Activated B cell treated with CpG ODN at 0.5 μM for 24 hours (primary cell): ENCODE results near the gene MYBPH. TPM values are rescaled to one million over a fixed set of nuclear protein-coding genes. Genes with fewer than 3 reads are reported as not detected.

Experiments
- ATAC-seq: fragments of 200-7000 bp; cut with Tn5 transposase; one replicate; pipeline ENCODE4 v1.10.0; 2021; ENCODE audit warnings: low read depth, mild to moderate bottlenecking, moderate library complexity
- CTCF ChIA-PET: fragments of 350-600 bp; sonication (Branson Sonifier 250); formaldehyde crosslinking; loops from one replicate; lab custom pipeline; 2021; ENCODE audit warnings: antibody characterized with exemption; lab: Charles Lee
- POLR2A ChIA-PET: fragments of 350-600 bp; sonication (Branson Sonifier 250); formaldehyde crosslinking; loops from one replicate; lab custom pipeline; 2021; ENCODE audit warnings: antibody characterized with exemption; lab: Charles Lee
- DNase-seq: peaks from one replicate; pipeline ENCODE4 v3.0.0; 2022
- H3K27ac Mint-ChIP-seq: one replicate; pipeline ENCODE4 v1.8.0; 2020; ENCODE audit warnings: mixed read lengths
- H3K27me3 Mint-ChIP-seq: one replicate; pipeline ENCODE4 v1.8.0; 2021; ENCODE audit warnings: mixed read lengths
- H3K36me3 Mint-ChIP-seq: one replicate; pipeline ENCODE4 v1.8.0; 2021; ENCODE audit warnings: low read depth, mixed read lengths
- H3K4me1 Mint-ChIP-seq: one replicate; pipeline ENCODE4 v1.8.0; 2021; ENCODE audit warnings: mixed read lengths
- H3K4me3 Mint-ChIP-seq: one replicate; pipeline ENCODE4 v1.8.0; 2020; ENCODE audit warnings: mild to moderate bottlenecking, mixed read lengths
- H3K9me3 Mint-ChIP-seq: one replicate; pipeline ENCODE4 v1.8.0; 2020; ENCODE audit warnings: mixed read lengths
- CTCF ChIP-seq: fragments of 200-600 bp; IDR thresholded peaks from one replicate; pipeline ENCODE4 v1.8.0; 2022; ENCODE audit warnings: antibody characterized with exemption, mild to moderate bottlenecking
- intact Hi-C: fragments of 100-400 bp; cut with micrococcal nuclease; formaldehyde crosslinking; loops from one replicate; pipeline ENCODE4 v1.15.1; 2024
- total RNA-seq: library from RNA; stranded (reverse); gene quantifications from 2 replicates; pipeline ENCODE4 v1.2.3, GENCODE V29; 2022

The MYBPH gene
- total RNA-seq, 1 donor from 2014 or later: not detected

GRCh38 chr1:203152158-203153034, 23.2 kb downstream of the MYBPH start:
- Mint-ChIP-seq H3K27me3 (peaks cover 6% of the 10 kb centered on the region), H3K4me1 (no peaks in the 10 kb centered on the region), H3K36me3 (no peaks in the 10 kb centered on the region), H3K9me3 (no peaks in the 10 kb centered on the region), H3K27ac (no peak overlapping the region), H3K4me3 (no peak overlapping the region)
- ATAC-seq (no peak), DNase-seq (no peak)
- intact Hi-C loops: no loop called here
- no peak for TF ChIP-seq CTCF
- ChIA-PET CTCF (no interaction called here), POLR2A (no interaction called here)

GRCh38 chr1:203151362-203152157, 24.1 kb downstream of the MYBPH start:
- Mint-ChIP-seq H3K27me3 (peaks cover 6% of the 10 kb centered on the region), H3K4me3 (no peak overlapping the region), H3K9me3 (no peaks in the 10 kb centered on the region), H3K36me3 (no peaks in the 10 kb centered on the region), H3K27ac (no peak overlapping the region), H3K4me1 (no peaks in the 10 kb centered on the region)
- CTCF ChIA-PET: no interaction called here
- intact Hi-C loops: no loop called here
- ATAC-seq: no peak
- no peak for TF ChIP-seq CTCF
- POLR2A ChIA-PET: no interaction called here
- DNase-seq: no peak

GRCh38 chr1:203150511-203151297, 24.9 kb downstream of the MYBPH start:
- POLR2A ChIA-PET: no interaction called here
- ATAC-seq (no peak), DNase-seq (no peak)
- CTCF ChIA-PET: no interaction called here
- Mint-ChIP-seq H3K4me3 (no peak overlapping the region), H3K9me3 (no peaks in the 10 kb centered on the region), H3K27ac (no peak overlapping the region), H3K4me1 (no peaks in the 10 kb centered on the region), H3K27me3 (peaks cover 6% of the 10 kb centered on the region), H3K36me3 (no peaks in the 10 kb centered on the region)
- intact Hi-C loops: no loop called here
- TF ChIP-seq CTCF: no peak

- no peak for DNase-seq
- intact Hi-C loops: no loop called here
- H3K9me3 Mint-ChIP-seq: no peaks in the 10 kb centered on the region
- no peaks in the 10 kb centered on the region for H3K36me3 Mint-ChIP-seq
- H3K27ac Mint-ChIP-seq: no peak overlapping the region
- ATAC-seq: no peak
- CTCF ChIA-PET: no interaction called here
- peaks cover 6% of the 10 kb centered on the region for H3K27me3 Mint-ChIP-seq
- POLR2A ChIA-PET: no interaction called here
- H3K4me3 Mint-ChIP-seq: no peak overlapping the region
- no peaks in the 10 kb centered on the region for H3K4me1 Mint-ChIP-seq
- TF ChIP-seq CTCF: no peak
These were observed 26.3 kb downstream of the MYBPH start for GRCh38 chr1:203149188-203149840.
